IPS-NIHi7 (cell line): ENCODE results near the gene LARP4B.

Experiments
- DNase-seq: peaks from one replicate; pipeline ENCODE4 v3.0.0; 2012; ENCODE audit warnings: mixed read lengths; ENCODE audit errors: extremely low spot score

The LARP4B gene

GRCh38 chr10:931326-932318 is at the start of gene LARP4B:
LARP4B (minus strand) TSS chr10:931705; CDS start chr10:885721, 45,984 bp downstream.
- DNase-seq, result peak; percentile 99

GRCh38 chr10:980468-981093 is 49.1 kb upstream of the LARP4B start:
- DNase-seq, result no peak

- no peak for DNase-seq
These were observed 47.4 kb upstream of the LARP4B start for GRCh38 chr10:978826-979421.

GRCh38 chr10:976316-976715 is 44.8 kb upstream of the LARP4B start:
- no peak for DNase-seq

- no peak for DNase-seq
These were observed 43.2 kb upstream of the LARP4B start for GRCh38 chr10:974785-975074.

- no peak for DNase-seq
These were observed 42.7 kb upstream of the LARP4B start for GRCh38 chr10:974038-974784.

GRCh38 chr10:972763-973162 is 41.3 kb upstream of the LARP4B start:
- no peak for DNase-seq

GRCh38 chr10:971613-972012 is 40.1 kb upstream of the LARP4B start:
- DNase-seq, result no peak

GRCh38 chr10:971150-971542 is 39.6 kb upstream of the LARP4B start:
- no peak for DNase-seq

GRCh38 chr10:970311-971149 is 39.0 kb upstream of the LARP4B start:
- no peak for DNase-seq

- DNase-seq, result no peak
These were observed 38.1 kb upstream of the LARP4B start for GRCh38 chr10:969473-970150.

- no peak for DNase-seq
These were observed 37.2 kb upstream of the LARP4B start for GRCh38 chr10:968546-969199.

GRCh38 chr10:966466-967235 is 35.1 kb upstream of the LARP4B start:
- no peak for DNase-seq

- no peak for DNase-seq
These were observed 33.5 kb upstream of the LARP4B start for GRCh38 chr10:964988-965417.

GRCh38 chr10:964321-964987 is 32.9 kb upstream of the LARP4B start:
- DNase-seq, result no peak

- no peak for DNase-seq
These were observed 32.1 kb upstream of the LARP4B start for GRCh38 chr10:963655-964054.

GRCh38 chr10:963186-963585 is 31.7 kb upstream of the LARP4B start:
- DNase-seq, result no peak

GRCh38 chr10:962342-962741 is 30.8 kb upstream of the LARP4B start:
- no peak for DNase-seq

- no peak for DNase-seq
These were observed 27.4 kb upstream of the LARP4B start for GRCh38 chr10:958856-959255.
